Thoracic aorta (tissue), 2 donors: Measurements from ENCODE around the gene TRIM9. TPM values are rescaled to one million over a fixed set of nuclear protein-coding genes. Genes with fewer than 3 reads are reported as not detected.

Source experiments
- ATAC-seq: fragments of 150-250 bp; one replicate; pipeline ENCODE4 v1.8.0; 2017; ENCODE audit warnings: low read depth; ENCODE audit not compliant: insufficient number of reproducible peaks, low FRiP score
- DNase-seq: peaks from one replicate; pipeline ENCODE4 v3.0.0-alpha.2; 2020; ENCODE audit warnings: low spot score
- H3K27ac ChIP-seq, 2 donors: fragments of 200-600 bp; sonication (generic); 1 replicate in 1 of 2; 2 replicates in 1 of 2; pipeline ENCODE4 v1.5.1; 2016; ENCODE audit warnings: mild to moderate bottlenecking in 2 of 2, moderate library complexity in 2 of 2
- H3K27me3 ChIP-seq: fragments of 200-600 bp; sonication (generic); replicated peaks from 2 replicates; pipeline ENCODE4 v1.6.0; 2016; ENCODE audit warnings: mild to moderate bottlenecking; ENCODE audit not compliant: insufficient read depth
- H3K36me3 ChIP-seq: fragments of 200-600 bp; sonication (generic); one replicate; pipeline ENCODE4 v1.5.1; 2016
- H3K4me1 ChIP-seq, 2 donors: fragments of 200-600 bp; sonication (generic); 1 replicate in 1 of 2; 2 replicates in 1 of 2; pipeline versions ENCODE4 v1.5.1 to v1.6.0; 2016; ENCODE audit warnings: low read depth in 2 of 2, mild to moderate bottlenecking in 1 of 2; ENCODE audit not compliant: control insufficient read depth in 1 of 2
- H3K4me3 ChIP-seq: fragments of 200-600 bp; sonication (generic); 2 replicates; pipeline ENCODE4 v1.5.1; 2016; ENCODE audit warnings: mild to moderate bottlenecking
- H3K9me3 ChIP-seq: fragments of 200-600 bp; sonication (generic); 2 replicates; pipeline ENCODE4 v1.5.1; 2016
- CTCF ChIP-seq: fragments of 200-600 bp; sonication (generic); IDR thresholded peaks from one replicate; pipeline ENCODE4 v1.5.1; 2019; ENCODE audit warnings: antibody characterized with exemption
- total RNA-seq, 2 donors: library from RNA; depleted of rRNA; stranded (reverse); fragments of >200 nt; gene quantifications; one replicate each; pipeline versions ENCODE4 v1.1.0 to v1.2.3, GENCODE V29; 2016

TRIM9 gene
- total RNA-seq, 2 donors from 2014 or later, result 0.41 to 2.1 TPM

DNA sequence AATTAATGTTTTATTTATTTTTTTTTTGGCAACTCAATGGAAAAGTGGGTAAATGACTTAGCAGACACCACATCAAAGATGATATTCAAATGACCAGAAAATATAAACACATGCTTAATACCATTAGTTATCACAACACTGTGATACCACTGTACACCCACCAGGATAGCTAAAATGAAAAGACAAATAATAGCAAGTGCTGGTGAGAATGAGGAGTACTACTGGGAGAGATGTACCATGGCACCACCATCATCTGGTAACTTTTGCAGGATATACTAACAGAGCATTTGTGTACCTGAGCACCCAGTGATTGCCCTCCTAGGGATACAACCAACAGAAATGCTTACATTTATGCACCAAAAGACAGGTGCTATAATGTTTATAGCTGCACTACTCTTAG, 21.9 kb downstream of the TRIM9 start:
- no peaks in the 10 kb centered on the region for H3K27me3 ChIP-seq
- ATAC-seq (no peak), DNase-seq (no peak)
- no peak overlapping the region for H3K4me3 ChIP-seq
- TF ChIP-seq CTCF, result no peak
- no peaks in the 10 kb centered on the region for H3K9me3 ChIP-seq
- no peak overlapping the region for H3K27ac ChIP-seq
- H3K4me1 ChIP-seq, result peaks cover 0 to 6% of the 10 kb centered on the region in 2 donors
- H3K36me3 ChIP-seq, result no peaks in the 10 kb centered on the region

DNA sequence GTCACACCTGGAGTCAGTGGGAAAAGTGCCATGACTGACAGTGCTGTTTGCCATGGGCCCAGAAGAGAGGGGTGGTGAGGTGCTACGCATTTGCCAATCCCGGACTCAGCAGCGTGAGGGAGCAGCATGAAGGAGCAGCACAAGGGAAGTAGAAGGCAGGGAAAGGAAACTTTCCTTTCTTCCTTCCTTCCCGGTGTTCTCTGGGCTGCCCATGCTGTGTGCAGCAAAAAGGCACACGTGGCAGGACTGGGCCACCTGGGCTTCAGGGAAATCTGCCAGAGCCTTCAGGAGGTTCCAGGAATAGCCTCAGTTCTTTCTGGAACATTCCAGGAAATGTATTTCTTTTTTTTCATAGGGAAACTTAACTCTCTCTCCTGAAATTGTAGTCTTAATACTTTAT, 23.0 kb downstream of the TRIM9 start:
- Histone ChIP-seq H3K4me1 (peaks cover 0 to 6% of the 10 kb centered on the region in 2 donors), H3K4me3 (no peak overlapping the region), H3K27ac (no peak overlapping the region), H3K9me3 (no peaks in the 10 kb centered on the region), H3K36me3 (no peaks in the 10 kb centered on the region), H3K27me3 (no peaks in the 10 kb centered on the region)
- ATAC-seq, result no peak
- TF ChIP-seq CTCF, result no peak
- no peak for DNase-seq

- ATAC-seq (no peak), DNase-seq (no peak)
- Histone ChIP-seq H3K36me3 (no peaks in the 10 kb centered on the region), H3K4me1 (peaks cover 0 to 6% of the 10 kb centered on the region in 2 donors), H3K4me3 (no peak overlapping the region), H3K27ac (no peak overlapping the region), H3K27me3 (no peaks in the 10 kb centered on the region), H3K9me3 (no peaks in the 10 kb centered on the region)
- no peak for TF ChIP-seq CTCF
These were observed 24.2 kb downstream of the TRIM9 start for GRCh38 chr14:51070726-51071125.

GRCh38 chr14:51069055-51069454, 25.9 kb downstream of the TRIM9 start:
- Histone ChIP-seq H3K9me3 (no peaks in the 10 kb centered on the region), H3K27me3 (no peaks in the 10 kb centered on the region), H3K4me3 (no peak overlapping the region), H3K36me3 (no peaks in the 10 kb centered on the region), H3K4me1 (peaks cover 0 to 6% of the 10 kb centered on the region in 2 donors), H3K27ac (no peak overlapping the region)
- no peak for TF ChIP-seq CTCF
- DNase-seq (no peak), ATAC-seq (no peak)

DNA sequence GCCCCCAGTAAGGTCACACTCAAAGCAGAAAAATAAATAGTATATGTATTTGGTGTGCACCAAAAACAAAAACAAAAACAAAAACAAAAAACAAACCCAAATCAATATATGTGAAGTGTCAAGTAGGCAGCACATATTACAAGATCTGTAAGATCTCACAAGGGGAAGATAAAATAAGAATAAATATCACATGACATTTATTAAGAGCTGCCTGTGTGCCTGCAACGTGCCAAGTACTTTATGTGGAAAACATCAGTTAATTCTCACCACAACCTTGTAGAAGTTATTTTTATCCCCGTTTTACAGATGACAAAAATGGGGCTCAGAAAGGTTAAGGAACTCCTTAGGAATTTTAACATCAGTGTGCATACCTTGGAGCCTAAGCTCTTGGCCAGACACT, 26.6 kb downstream of the TRIM9 start:
- ATAC-seq (no peak), DNase-seq (no peak)
- no peaks in the 10 kb centered on the region for H3K27me3 ChIP-seq
- no peaks in the 10 kb centered on the region for H3K9me3 ChIP-seq
- no peak overlapping the region for H3K27ac ChIP-seq
- no peak overlapping the region for H3K4me3 ChIP-seq
- H3K4me1 ChIP-seq, result peaks cover 0 to 6% of the 10 kb centered on the region in 2 donors
- no peak for TF ChIP-seq CTCF
- no peaks in the 10 kb centered on the region for H3K36me3 ChIP-seq
